OCI-LY1 (cell line): Measurements from ENCODE around the gene ADGRB2.

ENCODE experiments used
- CTCF ChIP-seq: fragments of 200-600 bp; sonication (generic), shearing (Covaris generic); IDR thresholded peaks from 2 replicates; pipeline ENCODE4 v1.5.1; 2017; ENCODE audit warnings: mild to moderate bottlenecking, antibody characterized with exemption, low read length, moderate library complexity, mixed read lengths
- EZH2 ChIP-seq: fragments of 200-600 bp; sonication (generic), shearing (Covaris generic); IDR thresholded peaks from 2 replicates; pipeline ENCODE4 v1.8.0; 2017; ENCODE audit warnings: borderline replicate concordance, mixed run types, mild to moderate bottlenecking, antibody characterized with exemption, low read length, moderate library complexity, mixed read lengths

DNA sequence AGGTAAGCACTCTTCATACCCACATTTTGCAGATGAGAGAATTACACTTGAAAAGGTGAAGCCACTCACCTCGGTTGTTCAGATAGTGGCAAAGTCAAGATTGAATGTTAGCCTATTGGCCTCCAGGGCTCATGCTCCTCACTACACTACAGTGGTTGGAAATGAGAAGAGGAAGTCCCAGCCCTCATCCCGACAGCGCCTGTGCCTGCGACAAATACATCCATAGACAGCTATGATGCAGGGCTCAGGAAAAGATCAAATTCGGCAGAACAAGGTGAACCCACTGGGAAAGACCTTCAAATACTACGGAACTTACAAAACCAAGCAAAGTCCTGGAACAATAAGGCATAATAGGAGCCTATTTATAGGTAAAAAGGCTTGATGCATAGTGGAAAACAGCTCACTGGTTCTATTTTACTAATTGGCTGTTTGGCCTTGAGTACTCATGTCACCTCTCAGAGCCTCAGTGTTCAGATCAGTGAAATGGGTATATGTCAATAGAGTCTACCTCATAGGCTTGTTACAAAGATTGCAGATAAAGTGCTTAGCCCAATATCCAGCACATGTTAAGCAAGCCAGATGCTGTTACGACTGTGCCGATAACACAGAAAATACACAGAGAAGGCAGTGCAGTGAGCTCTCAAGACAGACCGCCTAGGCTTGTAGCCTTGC lies 48.2 kb upstream of the ADGRB2 start:
- TF ChIP-seq CTCF (no peak), EZH2 (no peak)
